ENCODE results near the gene HOXC10.

HOXC10 gene

DNA sequence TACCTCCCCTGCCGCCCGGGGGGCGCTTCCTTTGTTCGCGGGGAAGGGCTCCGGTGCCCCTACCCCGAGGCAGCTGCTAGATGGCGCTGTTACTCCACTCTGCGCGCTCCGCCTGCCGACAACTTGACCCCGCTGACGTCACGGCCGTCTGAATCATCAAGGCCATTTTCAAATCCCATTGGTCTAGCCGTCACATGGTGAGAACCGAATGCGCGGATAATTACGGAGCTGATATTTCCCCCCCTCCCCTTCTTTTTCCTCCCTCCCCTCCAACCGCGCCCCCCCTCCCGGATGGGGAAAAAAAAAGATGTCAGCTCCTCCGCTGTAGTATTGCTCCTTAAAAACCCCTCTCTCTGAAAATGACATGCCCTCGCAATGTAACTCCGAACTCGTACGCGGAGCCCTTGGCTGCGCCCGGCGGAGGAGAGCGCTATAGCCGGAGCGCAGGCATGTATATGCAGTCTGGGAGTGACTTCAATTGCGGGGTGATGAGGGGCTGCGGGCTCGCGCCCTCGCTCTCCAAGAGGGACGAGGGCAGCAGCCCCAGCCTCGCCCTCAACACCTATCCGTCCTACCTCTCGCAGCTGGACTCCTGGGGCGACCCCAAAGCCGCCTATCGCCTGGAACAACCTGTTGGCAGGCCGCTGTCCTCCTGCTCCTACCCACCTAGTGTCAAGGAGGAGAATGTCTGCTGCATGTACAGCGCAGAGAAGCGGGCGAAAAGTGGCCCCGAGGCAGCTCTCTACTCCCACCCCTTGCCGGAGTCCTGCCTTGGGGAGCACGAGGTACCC, at the start of gene HOXC10:
TSS of gene HOXC10 (plus strand) at position 246 of the 791 bp plus-strand sequence. CDS start at position 360, 114 bp downstream.
- peak; percentile 91 for DNase-seq (ENCODE audit: low spot score)

DNA sequence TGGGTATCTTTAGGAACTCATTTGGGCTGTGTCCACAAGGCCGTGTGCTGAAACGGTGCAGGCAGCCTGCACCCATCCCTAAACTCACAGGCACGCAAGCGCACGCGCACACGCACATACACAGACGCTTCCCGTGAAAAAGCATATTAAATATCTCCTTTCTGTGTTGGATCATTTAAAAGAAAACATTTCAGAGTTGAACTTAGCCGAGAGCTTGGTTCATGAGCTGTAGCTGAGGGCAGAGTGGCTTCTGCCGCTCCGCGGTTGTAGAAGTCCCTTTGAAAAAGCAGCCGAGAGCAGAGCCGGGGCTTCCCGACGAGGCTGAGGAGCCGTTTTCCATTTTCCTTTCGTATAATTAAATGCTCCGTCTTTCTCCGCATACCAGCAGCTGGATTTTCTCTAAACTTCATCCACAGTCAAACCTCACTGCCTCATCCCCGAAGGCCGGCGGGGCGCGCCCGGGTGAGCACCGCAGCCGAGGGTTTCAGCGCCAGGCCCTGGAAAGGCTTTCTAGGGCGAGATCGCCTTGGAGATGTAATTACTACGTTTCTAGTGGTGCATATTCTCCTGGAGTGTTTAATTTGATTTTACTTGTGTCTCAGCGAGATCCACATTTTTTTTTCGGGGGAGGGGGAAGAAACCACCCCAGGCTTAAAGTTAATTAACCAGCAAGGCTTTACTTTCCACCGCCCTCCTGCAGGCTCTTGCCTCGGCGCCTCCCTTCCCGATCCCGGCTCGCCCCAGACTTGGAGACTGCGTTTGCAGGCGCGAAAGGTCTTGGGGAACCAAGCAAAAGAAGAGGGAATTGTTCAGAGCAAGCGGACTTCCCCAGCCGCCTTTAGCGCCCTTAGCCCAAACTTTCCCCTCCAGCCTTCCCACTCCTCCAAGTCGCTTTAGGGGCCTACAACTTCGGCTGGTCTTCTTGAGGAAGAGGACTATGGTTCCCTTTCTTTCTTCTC, 49.3 kb upstream of the HOXC10 start:
- DNase-seq (ENCODE audit: low spot score), result no peak

DNA sequence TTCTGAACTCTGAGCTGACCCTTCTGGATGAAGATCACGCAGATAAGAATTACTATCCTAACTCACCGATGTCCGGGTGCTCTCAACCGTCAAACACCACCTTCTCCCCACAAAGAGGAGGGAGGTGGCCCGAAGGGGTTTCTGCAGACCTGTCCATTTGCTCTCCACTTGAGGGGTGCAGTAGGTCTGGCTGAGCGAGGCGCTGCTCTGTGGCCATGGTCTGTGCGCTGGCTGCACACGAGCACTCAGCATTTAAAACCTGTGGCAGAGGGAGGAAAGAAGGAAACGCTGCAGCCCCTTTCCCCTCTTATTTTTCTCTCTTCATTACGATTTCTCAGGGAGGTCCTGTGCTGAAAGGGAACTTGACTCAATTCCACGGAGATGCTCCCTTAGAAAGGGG, 47.8 kb upstream of the HOXC10 start:
- DNase-seq (ENCODE audit: low spot score), result no peak

DNA sequence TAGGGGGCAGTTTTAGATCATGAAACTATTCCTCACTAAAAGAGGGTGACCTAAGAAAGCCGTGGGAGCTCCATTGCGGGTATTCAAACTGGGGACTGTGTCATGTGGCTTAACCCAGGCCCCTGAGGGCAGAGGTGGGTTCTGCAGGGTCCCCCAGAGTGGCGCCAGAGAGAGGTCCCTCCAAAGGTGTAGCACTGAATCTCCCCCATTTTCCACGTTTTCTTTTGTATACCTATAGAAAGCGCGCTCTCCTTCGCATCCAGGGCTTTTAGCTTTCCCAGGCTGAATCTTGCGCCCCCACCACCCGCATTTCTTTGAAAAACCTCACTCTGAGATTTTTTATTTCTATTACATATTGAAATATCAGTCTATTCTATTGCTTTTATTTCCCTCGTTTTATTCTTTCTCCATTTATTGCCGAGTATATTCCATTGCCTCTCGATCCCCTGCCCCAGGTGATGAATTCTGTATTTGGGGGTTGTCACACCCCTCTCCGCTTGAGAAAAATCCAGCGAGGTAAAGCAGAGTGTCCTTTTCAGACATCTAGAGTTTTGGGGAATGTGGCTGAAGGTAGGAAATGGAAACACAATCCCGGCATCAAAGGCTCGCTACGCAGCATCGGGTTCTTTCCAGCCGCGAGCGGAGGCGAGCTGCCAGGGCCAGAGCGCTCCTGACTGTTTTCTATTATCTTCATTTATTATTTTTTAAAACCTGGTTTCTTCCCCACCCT, 47.2 kb upstream of the HOXC10 start:
- no peak for DNase-seq (ENCODE audit: low spot score)

DNA sequence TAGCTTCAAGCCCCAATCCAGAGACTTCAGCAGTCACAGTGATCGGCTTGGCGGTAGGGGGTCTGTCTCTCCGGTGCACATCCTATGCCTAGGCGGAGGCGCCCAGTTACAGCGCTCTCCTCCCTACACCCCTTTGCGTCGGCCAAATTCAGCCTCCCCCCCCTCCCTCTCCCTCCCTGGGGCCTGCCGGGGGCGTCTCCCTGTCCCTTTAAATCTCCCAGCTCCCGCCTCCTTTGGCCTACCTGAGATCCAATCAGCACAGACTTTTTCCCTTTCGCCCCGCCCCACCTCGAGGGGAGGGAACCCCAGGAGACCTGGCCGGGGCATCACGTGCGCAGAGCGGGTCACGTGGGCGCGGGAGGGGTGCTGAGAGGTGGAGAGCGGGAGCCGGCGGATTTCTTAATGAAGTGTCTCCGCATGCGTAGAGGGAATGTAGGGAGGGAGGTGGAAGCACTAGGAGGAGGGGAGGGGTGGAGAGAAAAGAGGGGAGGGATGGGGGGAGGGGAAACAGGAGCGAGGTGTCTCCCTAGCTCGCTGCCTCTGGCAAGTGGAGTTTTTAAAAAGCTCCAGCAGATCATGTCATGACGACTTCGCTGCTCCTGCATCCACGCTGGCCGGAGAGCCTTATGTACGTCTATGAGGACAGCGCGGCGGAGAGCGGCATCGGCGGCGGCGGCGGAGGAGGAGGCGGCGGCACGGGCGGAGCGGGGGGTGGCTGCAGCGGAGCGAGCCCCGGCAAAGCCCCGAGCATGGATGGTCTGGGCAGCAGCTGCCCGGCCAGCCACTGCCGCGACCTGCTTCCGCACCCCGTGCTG, 46.4 kb upstream of the HOXC10 start, which contains the start of gene HOXC13:
TSS of gene HOXC13 (plus strand) at position 506 of the 815 bp plus-strand sequence. CDS start at position 582, 76 bp downstream.
- DNase-seq (ENCODE audit: low spot score), result peak; percentile 71

DNA sequence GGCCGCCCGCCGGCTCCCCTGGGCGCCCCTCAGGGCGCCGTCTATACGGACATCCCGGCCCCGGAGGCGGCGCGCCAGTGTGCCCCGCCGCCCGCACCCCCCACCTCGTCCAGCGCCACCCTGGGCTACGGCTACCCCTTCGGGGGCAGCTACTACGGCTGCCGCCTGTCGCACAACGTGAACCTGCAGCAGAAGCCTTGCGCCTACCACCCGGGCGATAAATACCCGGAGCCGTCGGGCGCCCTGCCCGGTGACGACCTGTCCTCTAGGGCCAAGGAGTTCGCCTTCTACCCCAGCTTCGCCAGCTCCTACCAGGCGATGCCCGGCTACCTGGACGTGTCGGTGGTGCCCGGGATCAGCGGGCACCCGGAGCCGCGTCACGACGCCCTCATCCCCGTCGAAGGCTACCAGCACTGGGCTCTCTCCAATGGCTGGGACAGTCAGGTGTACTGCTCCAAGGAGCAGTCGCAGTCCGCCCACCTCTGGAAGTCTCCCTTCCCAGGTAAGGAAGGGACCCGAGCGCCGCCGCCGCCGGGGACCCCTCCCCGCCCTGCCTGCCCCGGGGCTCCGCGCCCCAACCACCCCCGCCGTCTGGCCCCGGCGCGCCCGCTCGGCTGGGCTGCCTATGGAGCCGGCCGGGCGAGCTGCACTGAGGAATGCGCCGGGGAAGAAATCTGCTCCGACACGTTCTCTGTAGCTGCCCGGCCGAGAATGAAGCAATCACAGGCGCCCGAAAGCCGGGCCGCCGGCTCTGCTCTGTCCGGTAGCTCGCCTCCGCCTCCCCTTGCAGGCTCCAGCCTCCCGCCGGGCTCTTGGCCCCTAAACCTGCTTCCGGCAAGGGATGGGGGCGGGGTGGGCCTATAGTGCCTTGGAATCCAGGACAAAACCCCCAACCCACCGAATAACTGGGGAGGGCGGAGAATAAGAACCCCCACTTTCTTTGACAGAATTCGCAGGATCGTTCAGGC, 45.5 kb upstream of the HOXC10 start:
- peak; percentile 81 for DNase-seq (ENCODE audit: low spot score)

DNA sequence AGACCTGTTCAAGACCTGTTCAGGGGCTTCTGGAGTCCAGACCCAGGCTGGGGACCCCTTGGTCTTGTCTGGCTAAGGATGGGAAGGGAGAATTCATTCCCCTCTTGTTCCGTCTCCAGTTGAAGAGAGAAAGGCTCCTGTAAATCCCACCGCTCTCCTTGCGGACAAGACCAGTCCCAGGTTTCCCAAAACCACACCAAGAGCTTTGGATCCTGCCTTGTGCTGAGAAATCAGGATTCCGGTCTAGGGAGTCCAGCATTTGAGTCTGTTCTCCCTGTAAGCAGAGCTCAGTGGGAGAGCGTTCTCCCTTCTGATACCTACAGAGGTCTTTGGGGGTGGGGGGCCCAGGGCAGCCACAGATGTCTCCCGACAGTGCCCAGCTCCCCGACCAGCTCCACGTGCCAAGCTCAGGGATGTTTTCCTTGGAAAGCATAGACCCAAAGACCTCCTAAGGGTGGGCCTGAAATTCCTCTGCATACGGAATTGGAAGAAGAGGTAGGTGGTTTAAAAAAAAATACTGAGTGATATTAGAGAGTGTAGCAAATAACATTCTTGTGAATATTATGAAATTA, 44.4 kb upstream of the HOXC10 start:
- DNase-seq (ENCODE audit: low spot score), result no peak

DNA sequence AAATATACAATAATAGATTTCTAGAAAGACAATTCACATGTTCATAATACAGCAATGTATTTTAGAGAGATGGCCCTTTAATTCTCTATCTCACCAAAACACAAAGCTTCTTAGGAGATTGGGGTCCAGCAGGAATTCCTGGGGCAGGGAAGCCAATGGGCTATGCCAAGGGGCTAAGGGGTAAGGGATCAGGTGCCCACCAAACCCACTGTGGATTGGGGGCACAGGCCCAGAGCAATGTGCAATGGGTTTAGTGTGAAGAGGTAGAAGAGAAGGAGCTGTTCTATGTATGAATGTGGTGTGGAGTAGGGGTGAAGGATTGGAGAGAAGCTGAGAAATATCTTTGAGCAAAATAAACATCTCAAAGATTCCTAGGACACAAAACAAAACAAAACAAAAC, 43.8 kb upstream of the HOXC10 start:
- no peak for DNase-seq (ENCODE audit: low spot score)

DNA sequence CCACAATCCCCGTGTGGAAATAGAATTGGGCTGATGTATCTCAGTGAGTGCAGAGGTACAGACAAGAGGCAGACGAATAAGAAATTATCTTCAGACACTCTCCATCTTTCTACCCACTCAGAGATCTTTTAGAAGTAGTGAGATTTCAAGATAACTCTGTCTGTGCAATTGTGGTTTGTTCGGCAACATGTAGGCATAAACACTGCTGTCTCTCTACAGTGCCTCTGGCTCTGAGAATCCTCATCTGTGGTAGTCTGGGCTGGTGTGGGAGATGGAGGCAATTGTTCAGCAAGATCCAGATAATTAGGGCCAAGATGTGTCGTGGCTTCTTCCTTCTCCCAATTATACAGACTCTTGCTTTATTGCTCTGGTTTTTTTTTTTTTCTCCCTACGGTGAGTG, 43.2 kb upstream of the HOXC10 start:
- no peak for DNase-seq (ENCODE audit: low spot score)

DNA sequence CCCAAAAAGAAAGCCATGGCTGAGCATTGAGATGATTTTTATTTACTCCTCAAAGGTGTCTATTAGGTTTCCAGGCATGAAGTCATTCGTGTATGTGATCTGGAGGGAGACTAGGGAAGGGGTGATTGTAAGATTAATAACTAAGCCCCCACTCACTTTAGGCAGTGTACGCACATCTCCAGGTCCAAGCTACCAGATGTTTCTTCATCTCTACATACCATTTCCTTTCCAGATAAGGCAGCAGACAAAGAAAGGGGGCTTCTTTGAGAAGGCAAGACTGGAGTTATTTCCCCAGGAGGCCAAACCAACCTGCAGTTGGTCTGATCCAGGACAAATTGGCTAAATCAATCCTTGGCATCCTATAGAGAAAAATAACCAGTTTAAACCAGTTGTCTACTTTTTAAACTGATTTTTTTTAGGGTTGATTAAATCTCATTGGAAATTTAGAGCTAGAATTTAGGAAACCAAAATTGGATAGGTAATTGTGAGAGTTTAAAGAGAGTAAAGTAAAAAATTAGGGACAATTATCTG, 42.4 kb upstream of the HOXC10 start:
- DNase-seq (ENCODE audit: low spot score), result no peak

DNA sequence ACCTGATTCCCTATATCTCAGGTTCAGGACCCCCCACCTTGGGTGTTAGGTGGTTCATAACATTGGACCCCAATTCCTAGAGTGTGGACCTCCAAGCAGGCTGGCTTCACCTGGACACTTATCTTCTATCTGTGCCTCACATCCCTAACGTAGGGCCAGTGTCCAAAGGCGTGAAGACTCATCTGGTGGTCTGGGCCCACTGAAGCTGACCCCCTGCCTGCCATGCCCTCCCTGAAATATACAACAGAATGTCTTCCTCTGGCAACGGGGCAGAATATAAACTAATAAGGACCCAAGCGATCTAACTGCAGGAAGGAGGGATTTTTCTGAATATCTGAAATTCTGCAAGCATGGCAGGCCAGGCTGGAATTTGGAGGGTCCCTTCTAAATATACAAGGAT, 40.7 kb upstream of the HOXC10 start:
- no peak for DNase-seq (ENCODE audit: low spot score)

DNA sequence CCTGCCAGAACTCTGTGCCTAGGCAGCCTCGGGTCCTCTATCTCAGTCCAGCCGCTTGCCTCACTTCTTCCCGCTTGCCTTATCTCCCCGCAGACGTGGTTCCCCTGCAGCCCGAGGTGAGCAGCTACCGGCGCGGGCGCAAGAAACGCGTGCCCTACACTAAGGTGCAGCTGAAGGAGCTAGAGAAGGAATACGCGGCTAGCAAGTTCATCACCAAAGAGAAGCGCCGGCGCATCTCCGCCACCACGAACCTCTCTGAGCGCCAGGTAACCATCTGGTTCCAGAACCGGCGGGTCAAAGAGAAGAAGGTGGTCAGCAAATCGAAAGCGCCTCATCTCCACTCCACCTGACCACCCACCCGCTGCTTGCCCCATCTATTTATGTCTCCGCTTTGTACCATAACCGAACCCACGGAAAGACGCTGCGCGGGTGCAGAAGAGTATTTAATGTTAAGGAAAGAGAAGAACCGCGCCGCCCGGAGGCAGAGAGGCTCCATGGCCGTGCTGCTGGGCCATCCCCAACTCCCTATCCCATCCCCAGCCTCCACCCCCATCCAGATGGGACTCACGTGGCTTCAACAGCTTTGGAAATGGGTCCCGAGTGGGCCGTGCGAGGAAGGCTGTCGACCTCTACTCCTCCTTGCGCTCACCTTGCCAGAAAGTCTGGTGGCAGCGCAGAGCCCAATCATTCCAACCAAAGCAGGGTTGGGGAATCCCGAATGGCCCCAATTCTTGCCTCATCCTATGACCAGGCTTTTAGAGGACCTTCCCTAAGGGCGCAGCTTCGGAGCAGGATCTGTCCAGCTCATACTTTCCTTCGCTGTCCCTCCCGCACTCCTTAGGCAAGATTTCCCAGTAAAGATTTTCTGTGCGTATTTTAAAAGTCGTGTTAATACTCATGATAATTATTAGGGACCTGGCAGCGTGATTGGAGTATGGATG, 39.8 kb upstream of the HOXC10 start:
- no peak for DNase-seq (ENCODE audit: low spot score)

DNA sequence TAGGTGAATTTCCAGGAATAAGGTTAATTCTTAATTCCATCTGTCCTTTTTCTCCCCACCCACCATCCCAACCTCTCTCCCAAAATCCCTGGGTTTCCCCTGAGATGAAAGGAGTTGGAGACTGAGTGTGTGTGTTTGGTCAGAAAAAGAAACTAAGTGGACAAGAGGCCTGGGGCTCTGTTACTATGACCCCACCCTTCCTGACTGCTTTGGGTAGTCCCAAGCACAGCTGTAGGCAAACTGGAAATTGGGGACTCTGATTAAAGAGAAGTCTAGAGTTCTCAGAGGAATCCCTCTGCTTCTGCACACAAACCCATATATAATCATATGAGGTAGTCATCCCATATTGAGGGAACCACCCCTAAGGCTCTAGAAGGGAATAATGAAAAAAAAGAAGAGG, 37.2 kb upstream of the HOXC10 start:
- no peak for DNase-seq (ENCODE audit: low spot score)

DNA sequence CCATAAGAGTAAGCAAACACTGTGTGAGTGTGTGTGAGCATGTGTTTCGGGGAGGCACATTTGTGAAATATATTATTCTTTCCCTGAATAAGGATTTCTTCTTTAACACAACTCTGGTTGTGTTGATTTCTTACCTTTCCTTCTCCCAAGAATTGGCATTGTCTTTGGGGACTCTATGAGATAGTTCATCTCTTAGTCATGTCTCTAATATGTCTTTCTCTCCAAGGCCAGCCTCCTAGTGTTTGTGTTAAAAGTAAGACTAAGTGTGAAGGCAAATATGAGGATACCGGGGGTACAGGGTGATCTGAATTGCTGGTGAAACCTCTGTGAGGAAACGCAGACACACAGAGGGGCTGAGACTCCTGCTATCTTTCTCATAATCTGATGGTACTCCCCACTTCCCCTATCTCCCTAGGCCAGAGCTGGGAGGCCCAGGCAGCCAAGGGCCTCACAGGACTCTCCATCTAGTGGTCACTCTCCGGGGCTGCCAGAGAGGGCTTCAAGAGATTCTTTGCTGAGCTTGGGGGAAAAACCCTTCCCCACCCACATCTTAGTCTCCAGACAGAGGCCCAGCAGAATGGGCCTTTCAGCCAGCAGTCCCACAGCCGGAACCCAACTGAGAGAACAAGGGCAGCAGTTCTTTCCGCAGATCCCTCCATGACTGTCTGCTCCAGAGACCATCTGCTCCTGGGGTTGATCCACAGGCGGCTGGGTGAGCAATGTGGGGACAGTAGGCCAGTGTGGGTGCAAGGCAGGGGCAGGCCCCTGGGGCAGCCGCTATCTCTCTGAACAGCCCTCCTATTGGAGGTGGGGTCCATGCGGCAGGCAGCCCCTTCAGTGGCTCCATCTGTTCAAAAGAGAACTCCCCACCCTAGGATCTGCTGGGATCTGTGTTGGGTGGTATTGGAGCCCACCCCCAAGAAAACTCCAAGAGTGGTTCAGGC, 36.0 kb upstream of the HOXC10 start:
- no peak for DNase-seq (ENCODE audit: low spot score)

DNA sequence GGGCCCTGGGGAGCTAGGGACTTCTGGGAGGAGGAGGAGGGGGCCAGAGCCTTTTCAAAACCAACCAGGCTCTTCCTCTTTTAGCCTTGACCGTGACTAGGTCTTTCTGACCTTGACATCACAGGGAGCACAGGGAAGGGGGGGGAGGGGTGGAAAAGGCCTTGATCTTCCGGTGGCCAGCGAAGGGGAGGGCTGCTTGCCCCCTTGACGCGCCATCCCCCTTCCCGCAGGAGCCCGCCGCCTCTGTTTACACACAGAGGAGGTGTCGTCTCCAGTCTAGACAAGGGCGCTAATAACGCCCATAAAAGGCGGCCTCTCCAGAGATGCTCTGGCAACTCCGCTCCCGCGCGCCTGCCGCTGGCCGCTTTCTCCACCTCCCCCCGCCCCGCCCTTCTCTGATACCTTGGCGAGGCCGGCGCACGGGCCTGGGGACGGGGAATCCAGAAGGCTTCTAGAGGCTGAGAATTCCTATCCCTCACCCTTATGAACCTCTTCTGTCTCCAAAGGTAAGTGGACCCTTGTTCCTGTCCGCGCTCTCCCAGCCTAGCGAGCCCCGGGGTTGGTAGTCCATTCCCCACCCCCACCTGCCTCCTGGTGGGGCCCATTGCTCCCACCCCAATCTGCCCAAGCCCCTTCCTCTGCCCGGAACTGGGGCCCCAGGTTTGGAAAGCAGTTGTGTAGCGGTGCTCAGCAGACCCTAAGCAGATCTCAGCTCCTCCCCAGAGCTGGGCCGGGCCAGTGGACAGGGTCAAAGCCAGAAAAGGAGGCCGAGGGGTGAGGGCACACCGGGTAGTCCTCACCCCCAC, 35.1 kb upstream of the HOXC10 start:
- DNase-seq (ENCODE audit: low spot score), result no peak

DNA sequence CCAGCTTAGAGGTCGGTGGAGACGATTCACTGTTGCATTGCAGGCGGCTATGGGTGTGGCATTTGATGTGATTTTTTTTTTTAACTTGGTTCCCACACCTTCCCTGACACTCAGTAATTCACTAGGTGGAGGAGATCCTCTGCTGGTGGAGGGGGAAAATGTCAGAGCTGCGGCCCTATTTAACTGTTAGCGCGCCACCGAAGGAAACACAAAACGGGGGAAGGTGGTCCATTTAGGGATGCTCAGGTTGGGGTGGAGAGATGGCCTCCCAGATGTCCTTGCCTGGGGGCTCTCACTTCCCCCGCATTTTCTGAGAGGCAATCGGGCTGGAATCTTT, 34.5 kb upstream of the HOXC10 start:
- DNase-seq (ENCODE audit: low spot score), result no peak
